SK-N-SH treated with all-trans-retinoic acid at 6 μM for 48 hours (cell line): ENCODE measurements around the gene DYNC2H1.

ENCODE experiments used
- ATAC-seq: fragments of 200-7000 bp; cut with Tn5 transposase; 3 replicates; pipeline ENCODE4 v1.9.1; 2020; ENCODE audit warnings: mild to moderate bottlenecking, moderate library complexity
- ARNTL ChIP-seq: fragments of 450-650 bp; formaldehyde crosslinking; IDR thresholded peaks from 2 replicates; pipeline ENCODE4 v1.5.0; 2020; ENCODE audit warnings: low read depth, mild to moderate bottlenecking, moderate library complexity, borderline replicate concordance
- BACH2 ChIP-seq: fragments of 250-450 bp; sonication (Bioruptor Pico); IDR thresholded peaks from 2 replicates; pipeline ENCODE4 v1.9.0; 2021; ENCODE audit warnings: mild to moderate bottlenecking, borderline replicate concordance
- CSDC2 ChIP-seq: fragments of 250-450 bp; sonication (Bioruptor Pico); IDR thresholded peaks from 2 replicates; pipeline ENCODE4 v1.5.0; 2020; ENCODE audit warnings: mild to moderate bottlenecking, moderate library complexity
- OSR1 ChIP-seq: fragments of 250-450 bp; sonication (Bioruptor Pico); IDR thresholded peaks from 2 replicates; pipeline ENCODE4 v1.8.0; 2022; ENCODE audit warnings: moderate library complexity, mild to moderate bottlenecking, inconsistent platforms
- PPARA ChIP-seq: fragments of 250-450 bp; sonication (Bioruptor Pico); IDR thresholded peaks from 2 replicates; pipeline ENCODE4 v1.5.0; 2020; ENCODE audit warnings: mild to moderate bottlenecking, borderline replicate concordance
- SNAI2 ChIP-seq: fragments of 250-450 bp; sonication (Bioruptor Pico); IDR thresholded peaks from 2 replicates; pipeline ENCODE4 v1.5.0; 2020; ENCODE audit warnings: mild to moderate bottlenecking, moderate library complexity
- TCF4 ChIP-seq: fragments of 250-450 bp; sonication (Bioruptor Pico); IDR thresholded peaks from 2 replicates; pipeline ENCODE4 v1.8.0; 2021; ENCODE audit warnings: mild to moderate bottlenecking, moderate library complexity, borderline replicate concordance
- TOX ChIP-seq: fragments of 250-450 bp; sonication (Bioruptor Pico); IDR thresholded peaks from 2 replicates; pipeline ENCODE4 v1.8.0; 2021; ENCODE audit warnings: mild to moderate bottlenecking, moderate library complexity, borderline replicate concordance
- ZC3H10 ChIP-seq: fragments of 250-450 bp; sonication (Bioruptor Pico); IDR thresholded peaks from 2 replicates; pipeline ENCODE4 v1.5.1; 2021; ENCODE audit warnings: mild to moderate bottlenecking, moderate library complexity
- ZFP3 ChIP-seq: fragments of 250-450 bp; sonication (Bioruptor Pico); IDR thresholded peaks from 2 replicates; pipeline ENCODE4 v1.5.0; 2020; ENCODE audit warnings: mild to moderate bottlenecking, moderate library complexity
- ZFP30 ChIP-seq: fragments of 450-650 bp; formaldehyde crosslinking; IDR thresholded peaks from 2 replicates; pipeline ENCODE4 v1.5.0; 2022; ENCODE audit warnings: mild to moderate bottlenecking, moderate library complexity
- ZNF70 ChIP-seq: fragments of 450-650 bp; formaldehyde crosslinking; IDR thresholded peaks from 2 replicates; pipeline ENCODE4 v1.5.0; 2020; ENCODE audit warnings: mild to moderate bottlenecking, moderate library complexity
- ZNF8 ChIP-seq: fragments of 450-650 bp; formaldehyde crosslinking; IDR thresholded peaks from 2 replicates; pipeline ENCODE4 v1.5.0; 2020; ENCODE audit warnings: mild to moderate bottlenecking, moderate library complexity
- TF ChIP-seq, protein P1 (sequence below): fragments of 250-450 bp; sonication (Bioruptor Pico); IDR thresholded peaks from 2 replicates; pipeline ENCODE4 v1.5.1; 2021; ENCODE audit warnings: mild to moderate bottlenecking, moderate library complexity
- TF ChIP-seq, protein P2 (sequence below): fragments of 250-450 bp; sonication (Bioruptor Pico); IDR thresholded peaks from 2 replicates; pipeline ENCODE4 v1.8.0; 2021; ENCODE audit warnings: low read depth, mild to moderate bottlenecking, moderate library complexity, borderline replicate concordance
- TF ChIP-seq, protein P3 (sequence below): fragments of 250-450 bp; sonication (Bioruptor Pico); IDR thresholded peaks from 2 replicates; pipeline ENCODE4 v1.5.0; 2020; ENCODE audit warnings: mild to moderate bottlenecking, moderate library complexity

The DYNC2H1 gene

DNA sequence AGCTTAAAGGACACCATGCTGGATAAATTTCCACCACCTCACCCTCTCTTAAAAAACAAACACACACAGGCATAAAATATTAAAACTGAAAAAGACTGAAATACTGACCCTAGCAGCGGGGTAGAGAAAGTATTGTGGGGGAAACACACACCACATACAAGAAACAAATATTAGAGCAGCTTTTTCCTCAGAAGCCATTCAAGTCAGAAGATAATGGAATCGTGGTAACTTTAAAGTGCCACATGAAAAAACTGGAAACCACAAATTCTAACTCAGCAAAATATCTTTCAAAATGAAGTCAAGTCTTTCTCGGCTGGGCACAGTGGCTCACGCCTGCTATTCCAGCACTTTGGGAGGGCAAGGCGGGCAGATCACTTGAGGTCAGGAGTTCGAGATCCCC lies 223.2 kb downstream of the DYNC2H1 start:
- TF ChIP-seq ZFP30 (no peak), ZNF8 (CRISPR knock-in tag) (no peak), ZFP3 (CRISPR knock-in tag) (no peak), ARNTL (CRISPR knock-in tag) (no peak), BACH2 (CRISPR knock-in tag) (no peak), TOX (CRISPR knock-in tag) (no peak)
- TF ChIP-seq, protein P1, sequence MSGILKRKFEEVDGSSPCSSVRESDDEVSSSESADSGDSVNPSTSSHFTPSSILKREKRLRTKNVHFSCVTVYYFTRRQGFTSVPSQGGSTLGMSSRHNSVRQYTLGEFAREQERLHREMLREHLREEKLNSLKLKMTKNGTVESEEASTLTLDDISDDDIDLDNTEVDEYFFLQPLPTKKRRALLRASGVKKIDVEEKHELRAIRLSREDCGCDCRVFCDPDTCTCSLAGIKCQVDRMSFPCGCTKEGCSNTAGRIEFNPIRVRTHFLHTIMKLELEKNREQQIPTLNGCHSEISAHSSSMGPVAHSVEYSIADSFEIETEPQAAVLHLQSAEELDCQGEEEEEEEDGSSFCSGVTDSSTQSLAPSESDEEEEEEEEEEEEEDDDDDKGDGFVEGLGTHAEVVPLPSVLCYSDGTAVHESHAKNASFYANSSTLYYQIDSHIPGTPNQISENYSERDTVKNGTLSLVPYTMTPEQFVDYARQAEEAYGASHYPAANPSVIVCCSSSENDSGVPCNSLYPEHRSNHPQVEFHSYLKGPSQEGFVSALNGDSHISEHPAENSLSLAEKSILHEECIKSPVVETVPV (CRISPR knock-in tag) = no peak
- no peak for ATAC-seq

DNA sequence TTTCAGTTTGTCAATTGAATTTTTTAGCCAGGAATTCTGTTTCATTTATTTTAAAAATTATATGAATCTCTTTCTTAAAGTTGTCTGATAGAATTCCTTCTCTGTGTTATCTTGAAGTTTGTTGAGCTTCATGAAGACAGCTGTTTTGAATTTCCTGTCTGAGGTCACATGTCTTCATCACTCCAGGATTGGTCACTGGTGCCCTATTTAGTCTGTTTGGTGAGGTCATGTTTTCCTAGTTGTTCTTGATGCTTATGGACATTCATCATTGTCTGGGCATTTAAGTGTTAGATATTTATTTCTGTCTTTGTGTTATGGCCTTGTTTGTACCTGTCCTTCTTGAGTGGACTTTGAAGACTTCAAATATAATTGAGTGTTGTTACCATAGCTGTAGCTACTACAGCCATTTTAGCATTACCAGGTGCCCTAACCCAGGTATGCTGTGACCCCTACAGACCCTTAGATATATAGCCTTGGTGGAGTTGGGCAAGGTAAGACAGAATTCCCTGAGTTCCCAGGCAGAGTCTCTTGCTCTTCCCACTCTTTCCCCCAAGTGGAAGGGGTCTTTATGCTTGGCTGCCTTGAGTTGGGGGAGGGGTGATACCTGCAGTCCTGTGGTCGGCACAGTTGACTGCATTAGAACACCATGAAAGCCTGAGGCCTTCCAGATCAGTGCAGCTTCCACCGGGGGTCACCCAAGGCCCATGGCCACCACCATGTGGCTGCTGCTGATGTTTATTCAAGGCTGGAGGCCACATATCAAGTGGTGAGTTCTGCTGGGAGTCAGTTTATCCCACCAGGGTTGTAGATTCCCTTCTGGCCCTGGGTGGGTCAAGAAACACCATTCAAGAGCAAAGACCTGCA lies 229.6 kb downstream of the DYNC2H1 start:
- TF ChIP-seq ARNTL (CRISPR knock-in tag) = no peak
- TF ChIP-seq OSR1 (CRISPR knock-in tag) = no peak
- no peak for TF ChIP-seq SNAI2 (CRISPR knock-in tag)
- TF ChIP-seq, protein P1 (CRISPR knock-in tag) = no peak
- TF ChIP-seq CSDC2 (CRISPR knock-in tag) = no peak
- TF ChIP-seq, protein P2, sequence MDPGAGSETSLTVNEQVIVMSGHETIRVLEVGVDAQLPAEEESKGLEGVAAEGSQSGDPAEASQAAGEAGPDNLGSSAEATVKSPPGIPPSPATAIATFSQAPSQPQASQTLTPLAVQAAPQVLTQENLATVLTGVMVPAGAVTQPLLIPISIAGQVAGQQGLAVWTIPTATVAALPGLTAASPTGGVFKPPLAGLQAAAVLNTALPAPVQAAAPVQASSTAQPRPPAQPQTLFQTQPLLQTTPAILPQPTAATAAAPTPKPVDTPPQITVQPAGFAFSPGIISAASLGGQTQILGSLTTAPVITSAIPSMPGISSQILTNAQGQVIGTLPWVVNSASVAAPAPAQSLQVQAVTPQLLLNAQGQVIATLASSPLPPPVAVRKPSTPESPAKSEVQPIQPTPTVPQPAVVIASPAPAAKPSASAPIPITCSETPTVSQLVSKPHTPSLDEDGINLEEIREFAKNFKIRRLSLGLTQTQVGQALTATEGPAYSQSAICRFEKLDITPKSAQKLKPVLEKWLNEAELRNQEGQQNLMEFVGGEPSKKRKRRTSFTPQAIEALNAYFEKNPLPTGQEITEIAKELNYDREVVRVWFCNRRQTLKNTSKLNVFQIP = no peak
- no peak for TF ChIP-seq ZNF70 (CRISPR knock-in tag)
- no peak for TF ChIP-seq ZC3H10 (CRISPR knock-in tag)
- TF ChIP-seq, protein P3, sequence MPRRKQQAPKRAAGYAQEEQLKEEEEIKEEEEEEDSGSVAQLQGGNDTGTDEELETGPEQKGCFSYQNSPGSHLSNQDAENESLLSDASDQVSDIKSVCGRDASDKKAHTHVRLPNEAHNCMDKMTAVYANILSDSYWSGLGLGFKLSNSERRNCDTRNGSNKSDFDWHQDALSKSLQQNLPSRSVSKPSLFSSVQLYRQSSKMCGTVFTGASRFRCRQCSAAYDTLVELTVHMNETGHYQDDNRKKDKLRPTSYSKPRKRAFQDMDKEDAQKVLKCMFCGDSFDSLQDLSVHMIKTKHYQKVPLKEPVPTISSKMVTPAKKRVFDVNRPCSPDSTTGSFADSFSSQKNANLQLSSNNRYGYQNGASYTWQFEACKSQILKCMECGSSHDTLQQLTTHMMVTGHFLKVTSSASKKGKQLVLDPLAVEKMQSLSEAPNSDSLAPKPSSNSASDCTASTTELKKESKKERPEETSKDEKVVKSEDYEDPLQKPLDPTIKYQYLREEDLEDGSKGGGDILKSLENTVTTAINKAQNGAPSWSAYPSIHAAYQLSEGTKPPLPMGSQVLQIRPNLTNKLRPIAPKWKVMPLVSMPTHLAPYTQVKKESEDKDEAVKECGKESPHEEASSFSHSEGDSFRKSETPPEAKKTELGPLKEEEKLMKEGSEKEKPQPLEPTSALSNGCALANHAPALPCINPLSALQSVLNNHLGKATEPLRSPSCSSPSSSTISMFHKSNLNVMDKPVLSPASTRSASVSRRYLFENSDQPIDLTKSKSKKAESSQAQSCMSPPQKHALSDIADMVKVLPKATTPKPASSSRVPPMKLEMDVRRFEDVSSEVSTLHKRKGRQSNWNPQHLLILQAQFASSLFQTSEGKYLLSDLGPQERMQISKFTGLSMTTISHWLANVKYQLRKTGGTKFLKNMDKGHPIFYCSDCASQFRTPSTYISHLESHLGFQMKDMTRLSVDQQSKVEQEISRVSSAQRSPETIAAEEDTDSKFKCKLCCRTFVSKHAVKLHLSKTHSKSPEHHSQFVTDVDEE (CRISPR knock-in tag) = no peak
- TF ChIP-seq ZFP30 = no peak
- no peak for TF ChIP-seq PPARA (CRISPR knock-in tag)
- TF ChIP-seq TCF4 (CRISPR knock-in tag) = no peak
- TF ChIP-seq TOX (CRISPR knock-in tag) = no peak
- TF ChIP-seq, all 23 proteins: peak for 0
- ATAC-seq = peak; percentile 62

DNA sequence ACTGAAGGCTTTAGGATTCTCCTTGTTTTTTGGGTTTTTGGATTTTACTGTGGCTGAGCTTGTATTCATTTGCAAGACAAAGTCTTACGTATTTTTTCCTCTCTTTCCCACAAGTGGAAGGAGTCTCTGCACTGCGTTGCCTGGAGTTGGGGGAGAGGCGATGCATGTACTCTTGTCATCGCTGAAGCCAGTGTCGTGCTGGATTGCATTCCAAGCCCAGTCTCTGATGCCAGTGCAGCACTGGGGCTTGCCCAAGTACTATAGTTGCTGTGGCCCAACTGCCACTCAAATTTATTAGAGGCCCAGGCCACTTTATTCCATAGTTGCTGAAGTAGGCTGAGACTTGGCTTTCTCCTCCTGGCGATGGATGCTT lies 230.2 kb downstream of the DYNC2H1 start:
- TF ChIP-seq PPARA (CRISPR knock-in tag) (no peak), ZNF70 (CRISPR knock-in tag) (no peak), ZFP3 (CRISPR knock-in tag) (no peak)
- TF ChIP-seq, protein P3 (CRISPR knock-in tag) = no peak
- ATAC-seq = no peak
